HG03521 (cell line): ENCODE measurements around the gene CAST.

Source experiments
- ATAC-seq: cut with Tn5 transposase; IDR thresholded peaks from one replicate; pipeline ENCODE4 v1.9.1; 2021; ENCODE audit warnings: mild to moderate bottlenecking, moderate library complexity; ENCODE audit not compliant: unreplicated experiment

CAST gene

DNA sequence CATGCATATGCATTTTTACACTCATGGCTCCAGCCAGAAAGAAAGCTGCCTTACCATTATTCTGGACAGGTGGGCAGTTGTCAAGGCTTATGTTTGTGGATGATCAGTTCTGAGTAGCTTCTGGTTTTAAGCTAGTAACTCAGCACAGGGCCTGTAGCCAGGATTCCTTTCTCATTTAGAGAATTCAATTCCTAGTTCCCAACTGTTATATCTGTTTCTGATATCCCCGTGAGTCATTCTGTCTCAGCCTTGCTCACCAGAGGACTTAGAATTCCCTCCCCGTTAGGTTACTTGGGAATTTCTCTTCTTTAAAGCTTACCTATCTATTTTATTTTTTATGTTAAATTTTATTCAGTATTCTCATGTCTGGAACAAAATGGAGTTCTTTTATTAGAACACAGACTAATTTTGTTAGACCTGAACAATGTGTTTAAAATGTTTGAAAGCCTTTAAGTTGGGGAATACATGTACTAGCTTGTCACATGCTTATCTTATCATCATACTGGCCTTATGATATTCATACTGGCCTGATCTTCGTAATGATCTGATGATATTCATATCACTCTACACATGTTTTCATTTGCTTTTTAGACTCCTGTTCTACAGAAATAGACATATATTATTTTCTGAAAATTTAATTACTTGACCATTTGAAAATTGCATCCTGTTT lies 47.1 kb downstream of the CAST start:
- ATAC-seq = no peak

DNA sequence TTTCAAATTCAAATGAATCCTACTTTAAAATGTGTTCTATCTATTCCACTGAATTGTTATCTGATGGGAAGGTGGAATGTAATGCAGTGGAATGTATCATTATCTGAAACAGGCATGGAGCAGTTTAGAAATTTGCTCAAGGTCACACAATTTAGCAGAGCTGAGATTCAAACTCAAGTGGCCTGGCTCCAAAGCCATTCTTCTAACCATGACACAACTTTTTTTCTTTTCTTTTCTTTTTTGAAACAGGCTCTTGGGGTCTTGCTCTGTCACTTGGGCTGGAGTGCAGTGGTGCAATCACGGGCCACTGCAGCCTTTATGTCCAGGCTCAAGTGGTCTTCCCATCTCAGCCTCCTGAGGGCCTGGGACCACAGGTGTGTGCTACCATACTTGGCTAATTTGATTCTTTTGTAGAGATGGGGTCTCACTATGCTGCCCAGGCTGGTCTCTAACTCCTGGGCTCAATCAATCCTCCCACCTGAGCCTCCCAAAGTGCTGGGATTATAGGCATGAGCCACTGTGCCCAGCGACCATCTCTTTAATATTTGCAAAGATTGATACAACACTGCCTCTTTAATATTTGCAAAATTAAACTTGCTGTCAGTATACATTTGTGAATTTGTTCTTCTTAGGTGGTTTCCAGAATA lies 50.0 kb downstream of the CAST start:
- ATAC-seq = no peak

DNA sequence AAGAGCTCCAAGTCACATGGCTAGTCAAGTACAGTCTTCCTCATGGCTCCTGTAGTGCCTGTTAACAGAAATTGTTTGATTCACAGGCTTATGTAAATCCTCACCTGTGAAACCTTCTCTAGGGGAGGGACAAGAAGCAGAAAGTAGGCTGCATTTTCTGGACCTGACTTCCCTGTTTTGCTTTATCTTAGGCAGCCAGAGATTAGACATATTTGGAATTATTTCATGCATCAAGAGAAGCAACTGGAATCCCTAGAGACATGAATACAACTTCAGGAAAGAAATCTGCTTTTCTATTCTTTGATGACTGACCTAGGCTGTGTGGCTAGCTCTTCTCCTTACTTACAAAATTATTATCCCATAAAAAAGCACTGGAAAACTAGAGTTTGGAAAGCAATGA lies 52.3 kb downstream of the CAST start:
- no peak for ATAC-seq

DNA sequence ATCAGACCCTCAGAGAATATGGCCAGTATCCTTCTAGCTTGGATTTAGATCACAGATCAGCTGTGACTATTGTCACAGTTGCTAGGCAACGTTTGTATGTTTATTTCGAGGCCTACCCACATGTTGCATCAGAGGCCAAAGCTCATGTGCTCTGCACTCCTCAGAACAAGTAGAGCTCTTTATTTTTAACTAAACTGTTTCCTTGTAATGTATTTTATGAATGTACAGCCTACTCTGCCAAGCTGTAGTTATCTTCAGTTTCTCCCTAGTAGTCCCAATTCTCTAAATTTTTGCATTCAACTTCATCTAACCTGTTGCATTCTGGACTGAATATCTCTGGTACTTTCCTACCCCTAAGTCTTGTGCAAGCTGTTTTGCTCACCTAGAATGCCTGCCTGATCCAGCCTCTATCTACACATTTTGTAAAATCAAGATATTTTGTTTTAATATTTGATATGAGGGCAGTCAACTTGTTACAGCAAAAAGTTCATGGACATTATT lies 52.8 kb downstream of the CAST start:
- ATAC-seq = peak; percentile 68

DNA sequence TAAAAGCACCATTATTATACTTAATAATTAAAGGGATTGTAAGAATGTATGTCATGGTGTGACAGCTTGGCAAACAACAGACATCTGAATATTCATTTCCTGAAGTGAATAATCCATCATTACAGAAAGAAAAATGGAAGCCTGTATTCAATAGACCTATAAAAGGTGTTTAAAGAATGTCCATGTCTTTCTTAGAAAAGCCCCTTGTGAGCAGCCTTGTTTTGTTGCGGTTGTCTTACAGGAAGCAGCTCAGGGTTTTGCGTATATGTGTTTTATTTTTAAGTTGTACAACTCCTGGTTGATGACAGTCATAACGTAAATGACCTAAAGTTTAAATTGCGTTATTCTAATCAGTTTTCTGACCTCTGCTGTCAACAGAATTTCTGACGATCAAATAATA lies 53.8 kb downstream of the CAST start:
- no peak for ATAC-seq

DNA sequence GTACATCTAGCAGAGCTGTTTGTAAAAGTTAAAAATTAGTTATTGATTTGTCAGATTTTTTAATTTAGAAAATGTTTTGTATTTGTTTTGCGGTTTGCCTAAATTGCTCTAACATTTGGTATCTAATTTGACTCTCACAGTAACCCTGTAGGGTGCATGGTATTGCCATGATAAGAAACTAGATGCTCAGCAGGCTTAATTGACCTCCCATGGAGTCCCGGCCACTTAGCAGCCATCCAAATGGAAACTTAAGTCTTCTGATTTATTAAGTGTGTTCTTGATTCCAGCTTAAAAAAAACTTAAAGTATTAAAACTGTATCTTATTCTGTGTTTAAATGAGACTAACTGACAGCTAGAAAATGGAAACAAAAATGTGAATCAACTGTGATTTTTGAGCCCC lies 54.5 kb downstream of the CAST start:
- ATAC-seq = no peak

DNA sequence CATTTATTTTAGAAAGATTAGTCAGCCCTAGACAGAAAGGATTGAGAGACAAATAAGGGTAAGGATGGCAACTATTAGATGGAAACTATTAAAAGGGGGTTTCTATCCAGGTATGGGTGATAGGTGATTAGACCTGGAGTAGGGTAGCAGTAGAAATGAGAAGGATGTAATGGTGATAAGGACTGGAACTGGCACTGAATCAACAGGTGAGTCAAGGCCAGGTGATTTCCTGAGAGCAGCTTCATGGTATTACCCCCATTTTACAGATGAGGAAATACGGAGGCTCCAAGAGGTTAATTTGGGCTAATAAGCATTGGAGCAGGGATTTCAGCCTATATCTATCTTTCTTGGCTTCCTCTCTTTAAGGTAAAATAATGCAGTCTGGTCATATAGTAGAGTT lies 55.7 kb downstream of the CAST start:
- ATAC-seq = no peak

DNA sequence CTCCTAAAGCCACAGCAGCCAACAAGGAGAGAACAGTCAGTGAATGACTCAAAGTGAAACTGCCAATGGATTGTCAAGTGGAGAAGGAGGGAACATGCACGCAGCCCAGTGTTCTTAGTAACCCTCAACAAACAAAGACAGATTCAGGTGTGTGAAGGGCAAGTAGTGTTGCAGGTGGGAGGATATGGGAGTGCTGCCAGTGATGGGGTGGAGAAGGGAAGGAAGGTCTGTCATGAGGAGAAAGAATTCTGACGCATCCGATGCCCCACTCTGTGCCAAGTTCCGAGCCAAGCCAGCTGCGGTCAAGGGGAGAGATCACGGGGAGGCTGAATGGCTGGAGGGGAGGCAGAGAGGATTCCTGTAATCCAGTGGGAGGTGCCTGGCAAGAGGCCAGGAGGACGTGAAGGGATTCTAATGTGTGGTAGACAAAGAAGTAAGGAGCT lies 56.5 kb downstream of the CAST start:
- no peak for ATAC-seq

DNA sequence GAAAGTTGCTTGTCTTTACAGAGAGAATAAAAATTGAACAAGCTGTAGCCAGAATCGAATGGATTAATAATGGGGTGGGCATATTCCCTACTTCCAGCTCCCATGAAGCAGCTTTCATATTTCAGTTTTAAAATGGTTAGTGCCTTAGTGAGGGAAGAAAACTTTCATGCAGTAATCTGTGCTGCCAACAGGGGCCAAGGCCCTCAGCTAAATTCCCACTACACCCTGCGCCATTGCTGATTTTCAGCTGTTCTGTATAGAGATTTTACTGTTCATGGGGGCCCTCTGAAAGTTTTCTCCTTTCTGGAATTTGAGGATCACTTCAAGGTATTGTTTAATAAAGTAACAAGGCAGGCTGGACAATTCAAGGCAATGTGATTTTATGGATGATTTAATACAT lies 58.2 kb downstream of the CAST start:
- ATAC-seq = no peak

DNA sequence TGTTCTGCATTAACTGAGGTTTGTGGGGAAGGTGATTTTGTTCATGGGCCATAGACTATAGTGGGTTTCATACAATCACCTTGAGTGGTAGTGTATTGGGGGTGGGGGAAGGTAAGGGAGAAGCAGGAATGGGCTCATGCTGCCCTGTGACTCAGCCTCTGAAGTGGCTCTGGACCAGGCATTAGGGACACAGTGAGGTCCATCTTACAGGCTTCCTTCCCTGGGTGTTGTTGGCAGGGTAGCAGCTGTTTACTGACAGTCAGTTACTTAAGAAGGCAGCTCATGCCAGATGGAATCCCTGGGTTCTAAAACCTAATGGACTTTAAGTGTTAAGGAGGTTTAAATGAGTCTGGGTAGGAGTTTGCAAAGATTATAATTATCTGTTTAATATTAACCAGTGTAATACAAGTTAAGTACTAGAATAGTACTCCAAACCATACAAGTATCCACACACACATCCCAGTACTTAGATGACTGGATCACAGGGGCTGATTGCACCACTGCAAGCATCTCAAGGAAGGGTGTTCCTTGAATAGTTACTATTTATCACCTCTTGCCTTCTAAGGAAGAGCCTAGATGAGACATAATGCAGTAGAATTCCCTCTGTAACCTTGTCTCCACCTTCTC lies 59.3 kb downstream of the CAST start:
- no peak for ATAC-seq

DNA sequence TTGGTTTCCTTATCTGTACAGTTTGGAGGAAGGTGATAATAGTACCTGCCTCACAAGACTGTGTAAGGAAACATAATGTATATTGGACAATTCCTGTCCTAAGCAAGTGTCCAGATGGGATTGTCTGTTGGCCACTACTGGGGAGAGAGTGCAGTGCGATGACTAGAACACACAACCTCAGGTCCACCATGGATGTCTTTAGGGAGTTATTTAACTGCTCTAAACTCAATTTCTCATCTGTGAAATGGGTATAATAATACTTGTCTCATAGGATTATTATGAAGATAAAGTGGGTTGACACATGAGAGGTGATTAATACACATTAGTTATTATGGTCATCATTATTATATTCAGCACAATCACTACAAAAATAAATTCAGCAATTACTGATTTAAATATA lies 63.1 kb downstream of the CAST start:
- no peak for ATAC-seq

DNA sequence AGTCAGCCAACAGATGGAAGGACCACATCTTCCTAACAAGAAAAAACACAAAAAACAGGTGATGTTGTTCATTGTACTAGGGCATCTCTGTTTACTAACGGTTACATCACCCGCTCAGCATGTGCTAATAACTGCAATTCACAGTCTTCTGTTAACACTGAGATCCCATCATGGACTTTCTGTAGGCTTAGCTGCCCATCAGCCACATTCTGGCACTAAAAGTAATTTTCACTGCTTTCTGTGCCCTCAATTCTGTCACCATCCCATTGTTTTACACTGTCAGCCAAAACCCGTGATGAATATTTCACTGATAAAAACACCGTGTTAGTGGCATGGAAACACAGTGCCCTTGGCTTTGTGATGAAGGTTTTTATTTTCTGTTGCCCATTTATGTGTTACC lies 64.6 kb downstream of the CAST start:
- no peak for ATAC-seq

DNA sequence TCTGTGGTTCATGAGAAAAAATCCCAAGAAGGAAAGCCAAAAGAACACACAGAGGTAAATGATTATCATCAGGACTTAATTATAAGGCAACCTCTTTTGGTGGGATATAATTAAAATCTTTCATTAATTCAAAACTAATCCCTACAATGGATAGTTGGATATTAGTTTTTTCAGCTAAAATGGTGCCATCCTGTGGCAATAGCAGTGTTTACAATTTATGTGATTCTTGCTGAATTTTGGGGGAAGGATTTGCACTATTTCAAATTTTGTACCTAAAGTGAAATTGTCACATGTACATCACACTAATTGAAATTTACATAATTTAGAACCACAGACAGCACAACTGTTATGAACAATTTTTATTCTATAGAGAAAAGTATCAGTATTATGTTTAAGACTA lies 67.0 kb downstream of the CAST start:
- no peak for ATAC-seq

DNA sequence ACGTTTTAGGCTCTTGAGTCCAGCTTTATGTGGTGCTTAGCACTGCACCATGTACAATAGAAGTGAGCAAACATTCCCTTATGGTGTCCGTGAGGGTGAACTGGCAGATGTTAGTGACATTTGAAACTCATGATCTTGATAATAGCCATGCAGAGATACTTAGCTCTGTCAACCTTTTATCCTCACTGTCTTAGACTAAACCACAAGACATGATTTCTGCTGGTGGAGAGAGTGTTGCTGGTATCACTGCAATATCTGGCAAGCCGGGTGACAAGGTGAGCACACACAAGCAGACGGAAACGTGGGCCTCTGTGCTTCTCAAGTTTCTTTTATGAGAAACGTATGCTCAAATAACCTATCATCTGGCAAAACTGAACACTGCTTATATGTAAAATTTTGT lies 68.4 kb downstream of the CAST start:
- no peak for ATAC-seq

DNA sequence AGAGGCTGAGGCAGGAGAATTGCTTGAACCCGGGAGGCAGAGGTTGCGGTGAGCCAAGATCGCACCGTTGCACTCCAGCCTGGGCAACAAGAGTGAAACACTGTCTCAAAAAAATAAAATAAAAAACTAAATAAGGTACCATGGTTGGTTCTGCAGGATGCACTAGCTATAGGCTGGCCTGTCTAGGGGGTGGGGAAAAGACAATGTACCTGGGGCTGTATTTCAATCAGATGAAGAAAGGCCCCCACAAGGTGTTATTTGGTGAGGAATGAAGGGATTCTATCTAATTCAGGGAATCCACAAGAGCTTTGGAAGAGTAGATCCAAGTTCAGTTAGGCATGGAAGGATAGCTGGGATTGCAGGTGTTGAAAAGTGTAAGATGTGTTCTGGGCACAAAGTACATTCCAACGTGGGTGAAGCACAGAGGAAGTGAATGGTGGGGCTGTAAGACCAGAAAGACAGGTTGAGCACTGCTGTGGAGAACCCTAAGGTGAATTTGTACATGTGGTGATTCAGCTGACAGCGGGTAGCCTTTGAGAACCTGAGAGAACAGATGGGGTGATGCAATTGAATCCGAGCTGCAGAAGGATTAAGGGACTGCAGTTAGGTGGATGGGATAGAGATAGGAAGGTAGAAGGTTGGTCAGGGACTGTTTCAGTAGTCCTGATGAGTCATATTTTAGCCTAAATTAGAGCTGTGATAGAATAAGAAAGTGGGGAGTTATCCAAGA lies 71.8 kb downstream of the CAST start:
- no peak for ATAC-seq

DNA sequence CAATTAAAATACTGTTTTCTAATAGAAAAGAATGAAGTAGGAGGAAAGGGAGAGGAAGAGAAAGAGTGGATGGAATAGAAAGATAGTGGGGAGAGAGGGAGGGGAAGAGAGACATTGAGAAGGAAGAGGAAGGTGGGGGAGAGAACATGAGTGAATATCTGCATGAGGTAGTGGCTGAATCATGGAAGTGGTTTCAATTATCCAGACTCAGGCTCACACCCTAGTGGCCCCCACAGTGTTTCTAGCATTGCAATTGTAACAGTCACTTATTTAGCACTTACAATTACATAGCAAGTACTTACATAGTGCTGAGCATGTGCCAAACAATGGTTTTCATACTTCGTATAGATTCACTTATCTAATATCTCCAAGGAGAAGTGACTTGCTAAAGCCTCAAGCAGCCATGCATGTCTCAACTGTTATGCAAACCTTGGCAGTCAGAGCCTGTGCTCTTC lies 72.7 kb downstream of the CAST start:
- no peak for ATAC-seq

DNA sequence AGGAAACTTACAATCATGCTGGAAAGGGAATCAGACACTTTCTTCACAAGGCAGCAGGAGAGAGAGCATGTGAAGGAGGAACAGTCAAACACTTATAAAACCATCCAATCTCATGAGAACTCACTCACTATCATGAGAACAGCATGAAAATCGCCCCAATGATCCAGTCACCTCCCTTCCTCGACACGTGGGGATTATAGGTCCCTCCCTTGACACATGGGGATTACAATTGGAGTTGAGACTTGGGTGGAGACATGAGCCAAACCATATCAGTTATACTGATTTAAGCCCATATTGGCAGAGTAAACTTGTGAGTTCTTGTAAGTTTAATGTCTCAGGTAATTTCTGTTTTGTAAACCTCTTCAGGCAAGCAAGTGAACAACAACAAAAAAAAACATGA lies 74.8 kb downstream of the CAST start:
- ATAC-seq = no peak

DNA sequence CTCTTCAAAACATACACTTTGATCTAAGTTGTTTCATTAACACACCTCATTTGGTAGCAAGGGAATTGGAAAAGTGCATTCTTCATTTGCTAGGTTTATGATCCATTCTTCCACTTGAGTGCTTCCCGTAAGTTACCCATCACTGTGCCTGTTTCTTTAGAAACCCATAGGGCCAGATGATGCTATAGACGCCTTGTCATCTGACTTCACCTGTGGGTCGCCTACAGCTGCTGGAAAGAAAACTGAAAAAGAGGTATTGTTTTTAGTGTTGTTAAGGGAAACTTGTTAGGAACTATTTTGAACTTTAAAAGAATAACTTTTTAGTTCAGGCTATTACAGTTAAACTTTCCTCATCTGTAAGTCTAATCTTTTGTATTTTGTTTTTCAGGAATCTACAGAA lies 78.9 kb downstream of the CAST start:
- no peak for ATAC-seq

DNA sequence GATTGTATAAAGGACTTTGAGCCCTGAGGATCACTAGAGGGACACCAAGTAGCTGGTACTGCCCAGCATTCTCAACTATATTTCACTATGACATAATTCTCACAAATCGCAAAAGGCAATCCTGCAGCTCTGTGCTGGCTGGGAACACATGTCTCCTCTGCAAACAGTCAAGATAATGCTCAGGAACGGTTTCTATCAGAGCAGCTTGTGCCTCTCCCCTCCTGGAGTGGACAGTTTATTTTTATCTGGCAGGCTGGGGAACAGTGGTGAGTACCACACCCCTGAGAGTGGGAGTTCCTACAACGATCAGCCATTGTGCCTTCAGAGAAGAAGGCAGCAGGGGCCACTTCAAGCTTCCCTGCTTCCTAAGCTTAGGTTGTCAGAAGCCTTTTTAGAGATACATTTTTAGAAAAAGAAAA lies 79.7 kb downstream of the CAST start:
- ATAC-seq = no peak

DNA sequence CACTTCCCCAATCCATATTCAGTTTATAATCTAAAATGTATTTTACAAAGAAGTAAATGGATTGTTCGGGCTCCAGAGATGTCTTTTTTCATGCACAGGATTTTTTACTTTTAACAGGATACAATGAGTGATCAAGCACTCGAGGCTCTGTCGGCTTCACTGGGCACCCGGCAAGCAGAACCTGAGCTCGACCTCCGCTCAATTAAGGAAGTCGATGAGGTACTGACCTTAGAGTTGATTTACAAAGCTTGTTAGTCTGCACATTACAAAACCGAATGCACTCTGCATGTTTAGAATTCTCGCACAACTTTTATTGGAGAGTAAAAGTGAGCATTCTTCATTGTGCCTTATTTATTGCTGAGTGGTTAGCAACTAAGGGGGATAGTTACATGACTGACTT lies 80.4 kb downstream of the CAST start:
- ATAC-seq = no peak

DNA sequence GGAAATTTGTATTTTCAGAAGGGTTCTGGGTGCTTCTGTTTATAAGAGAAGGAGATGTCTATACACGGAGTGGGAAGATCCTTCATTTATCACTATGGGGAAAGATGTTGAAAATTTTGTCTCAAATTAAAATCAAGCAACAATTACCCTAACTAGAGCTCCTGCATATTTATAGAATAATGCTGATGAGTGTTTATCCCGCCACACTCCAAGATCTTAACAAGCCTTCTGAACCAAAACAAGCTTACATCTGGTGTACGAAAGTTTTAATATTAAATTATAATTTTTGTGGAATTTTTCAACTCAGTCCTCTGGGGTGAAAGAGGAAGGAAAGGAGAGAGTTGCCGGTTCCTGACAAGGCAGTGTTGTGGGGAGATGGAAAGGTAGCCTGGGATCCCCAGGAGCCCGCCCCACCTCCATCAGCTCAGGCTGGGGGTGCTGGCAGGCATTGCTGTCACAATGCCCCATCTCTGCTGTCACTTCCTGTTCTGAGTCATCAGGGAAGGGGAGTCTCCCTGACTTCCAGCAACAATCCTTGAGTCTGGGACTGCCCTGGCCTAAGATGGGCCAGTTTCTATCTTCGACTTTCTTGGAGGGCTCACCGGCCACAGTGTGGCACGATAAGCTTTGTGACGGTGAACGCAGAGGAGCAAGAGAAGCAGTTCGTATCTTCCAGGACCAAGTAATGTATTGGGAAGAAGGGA lies 81.0 kb downstream of the CAST start:
- no peak for ATAC-seq
